H1 (cell line): ENCODE data around the gene DAZL. TPM values are rescaled to one million over a fixed set of nuclear protein-coding genes. Genes with fewer than 3 reads are reported as not detected.
A peak's percentile ranks its signal among the peaks of the same experiment; 100 is the strongest.

Experiments used
- CTCF ChIA-PET: fragments of 300-600 bp; sonication (Branson Sonifier 250); formaldehyde crosslinking; loops from one replicate; lab custom pipeline; 2021; ENCODE audit not compliant: partially characterized antibody; lab: Charles Lee
- POLR2A ChIA-PET: fragments of 300-600 bp; sonication (Branson Sonifier 250); formaldehyde crosslinking; loops from one replicate; lab custom pipeline; 2021; ENCODE audit warnings: inconsistent platforms; ENCODE audit not compliant: partially characterized antibody; lab: Charles Lee
- DNase-seq, 2 experiments: peaks; one replicate each; pipeline versions ENCODE4 v3.0.0 to v3.0.0-alpha.2; 2010 to 2022; ENCODE audit warnings: low spot score in 2 of 2, low read depth in 1 of 2, mixed read lengths in 1 of 2
- FAIRE-seq: peaks from 2 replicates; lab custom pipeline; 2011; peaks lifted over from hg19 to GRCh38; lab: Jason Lieb, UNC
- H2AFZ ChIP-seq: 2 replicates; pipeline ENCODE4 v1.8.1; 2012; ENCODE audit warnings: low read length, inconsistent platforms
- H2AK5ac ChIP-seq: 2 replicates; pipeline ENCODE4 v1.6.1; 2013; ENCODE audit warnings: low read depth, low read length
- H2BK120ac ChIP-seq: replicated peaks from 2 replicates; pipeline ENCODE3; 2013; ENCODE audit warnings: low read depth, low read length, inconsistent platforms
- H2BK12ac ChIP-seq: 2 replicates; pipeline ENCODE4 v1.6.1; 2013; ENCODE audit warnings: low read depth, low read length
- H2BK15ac ChIP-seq: 2 replicates; pipeline ENCODE4 v1.6.1; 2013; ENCODE audit warnings: low read length
- H2BK20ac ChIP-seq: 2 replicates; pipeline ENCODE4 v1.6.1; 2013; ENCODE audit warnings: low read length
- H2BK5ac ChIP-seq: 2 replicates; pipeline ENCODE4 v1.6.1; 2013; ENCODE audit warnings: low read depth, low read length
- H3K14ac ChIP-seq: 2 replicates; pipeline ENCODE4 v1.6.1; 2013; ENCODE audit warnings: inconsistent platforms; ENCODE audit not compliant: insufficient read length
- H3K18ac ChIP-seq: 2 replicates; pipeline ENCODE4 v1.6.1; 2013; ENCODE audit warnings: low read length; ENCODE audit errors: extremely low read depth
- H3K23ac ChIP-seq: 2 replicates; pipeline ENCODE4 v1.6.1; 2013; ENCODE audit warnings: inconsistent platforms; ENCODE audit not compliant: insufficient read length
- H3K23me2 ChIP-seq: 2 replicates; pipeline ENCODE4 v1.6.1; 2013; ENCODE audit warnings: low read depth, low read length
- H3K27ac ChIP-seq: 2 replicates; pipeline ENCODE4 v1.6.1; 2011; ENCODE audit warnings: low read depth, low read length, inconsistent platforms
- H3K27me3 ChIP-seq, 4 experiments: replicated peaks in 1 of 4; 1 replicate in 1 of 4; 2 replicates in 3 of 4; pipeline versions ENCODE4 v1.6.1 to v1.8.1; 2011 to 2013; ENCODE audit warnings: low read length in 3 of 4, mild to moderate bottlenecking in 3 of 4, inconsistent platforms in 2 of 4, mixed read lengths in 2 of 4, moderate library complexity in 1 of 4; ENCODE audit not compliant: control insufficient read depth in 3 of 4, insufficient read depth in 3 of 4; ENCODE audit errors: extremely low read depth in 1 of 4
- H3K36me3 ChIP-seq, 4 experiments: 2 replicates each; pipeline versions ENCODE4 v1.6.1 to v1.8.1; 2011 to 2013; ENCODE audit warnings: mild to moderate bottlenecking in 4 of 4, low read length in 3 of 4, moderate library complexity in 2 of 4, control low read depth in 1 of 4, inconsistent platforms in 1 of 4; ENCODE audit not compliant: insufficient read depth in 4 of 4, control insufficient read depth in 2 of 4
- H3K4ac ChIP-seq: replicated peaks from 2 replicates; pipeline ENCODE3; 2013; ENCODE audit warnings: low read length, low read depth, mixed read lengths, inconsistent platforms; ENCODE audit not compliant: insufficient read length
- H3K4me1 ChIP-seq, 4 experiments: replicated peaks in 1 of 4; 1 replicate in 1 of 4; 2 replicates in 3 of 4; pipeline versions ENCODE4 v1.6.1 to v1.8.1; 2011 to 2013; ENCODE audit warnings: low read length in 3 of 4, inconsistent platforms in 2 of 4, mixed read lengths in 1 of 4; ENCODE audit not compliant: insufficient read depth in 4 of 4, control insufficient read depth in 3 of 4
- H3K4me2 ChIP-seq, 2 experiments: 2 replicates each; pipeline versions ENCODE4 v1.6.1 to v1.8.1; 2011 to 2013; ENCODE audit warnings: low read depth in 2 of 2, low read length in 2 of 2, control low read depth in 1 of 2, inconsistent platforms in 1 of 2, mild to moderate bottlenecking in 1 of 2; ENCODE audit not compliant: insufficient read depth in 1 of 2
- H3K4me3 ChIP-seq, 4 experiments: fragments of 200-600, 300-600 bp in 1 of 4; sonication (generic), shearing (Covaris generic), sonication (Bioruptor Twin) in 1 of 4; 2 replicates each; pipeline versions ENCODE4 v1.5.1 to v1.8.1; 2011 to 2016; ENCODE audit warnings: low read length in 4 of 4, low read depth in 3 of 4, control low read depth in 2 of 4, inconsistent platforms in 2 of 4, mild to moderate bottlenecking in 2 of 4, mixed read lengths in 1 of 4, moderate library complexity in 1 of 4; ENCODE audit not compliant: insufficient read depth in 2 of 4; ENCODE audit errors: extremely low read depth in 1 of 4
- H3K56ac ChIP-seq: replicated peaks from 2 replicates; pipeline ENCODE3; 2013; ENCODE audit warnings: low read depth, mild to moderate bottlenecking, mixed read lengths, low read length, inconsistent platforms; ENCODE audit not compliant: insufficient read length
- H3K79me1 ChIP-seq: 2 replicates; pipeline ENCODE4 v1.6.1; 2013; ENCODE audit warnings: low read depth, low read length, control low read depth
- H3K79me2 ChIP-seq, 2 experiments: 2 replicates each; pipeline versions ENCODE4 v1.6.1 to v1.8.1; 2012 to 2013; ENCODE audit warnings: low read length in 2 of 2, mild to moderate bottlenecking in 2 of 2, inconsistent platforms in 1 of 2; ENCODE audit not compliant: insufficient read depth in 2 of 2, control insufficient read depth in 1 of 2
- H3K9ac ChIP-seq, 4 experiments: replicated peaks in 1 of 4; 1 replicate in 1 of 4; 2 replicates in 3 of 4; pipeline versions ENCODE4 v1.6.1 to v1.8.1; 2011 to 2013; ENCODE audit warnings: low read depth in 3 of 4, low read length in 3 of 4, control low read depth in 2 of 4, mild to moderate bottlenecking in 2 of 4, moderate library complexity in 2 of 4, inconsistent platforms in 1 of 4; ENCODE audit errors: extremely low read depth in 1 of 4
- H3K9me3 ChIP-seq, 2 experiments: 2 replicates each; pipeline versions ENCODE4 v1.6.1 to v1.8.1; 2012 to 2013; ENCODE audit warnings: mild to moderate bottlenecking in 2 of 2, moderate library complexity in 2 of 2, control low read depth in 1 of 2, inconsistent platforms in 1 of 2, low read depth in 1 of 2, low read length in 1 of 2, mixed read lengths in 1 of 2; ENCODE audit not compliant: insufficient read depth in 2 of 2
- H4K20me1 ChIP-seq, 2 experiments: replicated peaks in 1 of 2; 2 replicates each; pipeline versions ENCODE3 to v1.8.1; 2011 to 2013; ENCODE audit warnings: inconsistent platforms in 2 of 2, low read length in 2 of 2, mild to moderate bottlenecking in 1 of 2; ENCODE audit not compliant: insufficient read depth in 2 of 2, control insufficient read depth in 1 of 2
- H4K5ac ChIP-seq: 2 replicates; pipeline ENCODE4 v1.6.1; 2013; ENCODE audit warnings: low read length, low read depth, mixed read lengths, inconsistent platforms; ENCODE audit not compliant: insufficient read length
- H4K8ac ChIP-seq: 2 replicates; pipeline ENCODE4 v1.8.0; 2013; ENCODE audit warnings: mild to moderate bottlenecking, moderate library complexity, low read length, inconsistent platforms; ENCODE audit not compliant: insufficient read depth; ENCODE audit errors: extremely low read depth
- H4K91ac ChIP-seq: replicated peaks from 2 replicates; pipeline ENCODE3; 2013; ENCODE audit warnings: low read length, mixed read lengths, inconsistent platforms; ENCODE audit not compliant: insufficient read length
- GTF2F1 ChIP-seq: IDR thresholded peaks from 2 replicates; pipeline ENCODE4 v1.6.1; 2012; ENCODE audit warnings: low read depth, low read length, improper control_type of control experiment, borderline replicate concordance
- YY1 ChIP-seq: IDR thresholded peaks from 2 replicates; pipeline ENCODE4 v1.6.1; 2011; ENCODE audit warnings: low read depth, mild to moderate bottlenecking, low read length
- WGBS, 2 experiments: shearing (Covaris generic) in 1 of 2; methylation state at CpG; one replicate each; pipeline versions ENCODE4 v1.1.6 to v1.1.7; 2013 to 2015; ENCODE audit warnings: low lambda C conversion rate in 2 of 2, mixed read lengths in 2 of 2, inconsistent platforms in 1 of 2, low coverage in 1 of 2, missing lambda C conversion rate in 1 of 2; ENCODE audit not compliant: insufficient replicate concordance in 2 of 2, insufficient coverage in 1 of 2, insufficient read length in 1 of 2; ENCODE audit errors: extremely low coverage in 1 of 2, missing lambda C conversion rate in 1 of 2; 5-methylcytosine and 5-hydroxymethylcytosine counted together
- polyA plus RNA-seq, 7 experiments: library from polyadenylated mRNA; depleted of rRNA in 3 of 7; stranded (reverse) in 5 of 7; unstranded in 2 of 7; fragments of >200 nt in 5 of 7; fragments of 200-250 nt in 2 of 7; gene quantifications; 1 replicate in 5 of 7; 2 replicates in 1 of 7; 4 replicates in 1 of 7; pipeline versions ENCODE4 v1.2.1 to v1.2.3, GENCODE V29; 2011 to 2013; ENCODE audit warnings: missing spikeins in 2 of 7, mixed read lengths in 2 of 7
- total RNA-seq: library from RNA; stranded (reverse); fragmentation: NEBNext Ultra II Directional; extraction: Animal tissue kit (Norgen Biotek cat#: 25700); gene quantifications from 2 replicates; pipeline ENCODE4 v1.2.1, GENCODE V29; 2021

DAZL gene
- total and polyA plus RNA-seq, 2 of the 8 experiments (the other 6 are each of a cell fraction or from before 2014, with no cell fraction given): 3.4 to 5.9 TPM

DNA sequence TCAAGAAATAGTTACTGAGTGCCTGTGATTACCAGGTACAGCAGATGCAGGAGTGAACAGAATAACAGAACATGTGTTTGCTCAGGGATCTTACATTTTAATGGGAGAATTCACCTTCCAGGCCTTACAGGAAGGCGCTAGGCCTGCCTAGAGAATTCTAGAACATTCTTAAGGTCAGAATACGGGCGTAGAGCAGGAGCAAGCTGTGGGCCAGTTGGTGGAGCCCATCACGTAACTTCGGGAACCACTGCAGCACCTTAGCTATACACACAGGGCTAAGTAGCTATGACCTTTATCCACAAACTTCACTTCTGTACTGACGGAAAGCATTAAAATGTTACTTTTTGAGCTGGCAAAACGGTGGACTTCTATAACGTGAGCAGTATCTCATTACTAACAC is 743 bp upstream of the DAZL start:
- H2BK12ac ChIP-seq: 0 out of 2 replicates have a peak overlapping the region, but pooled peaks have one; percentile 6
- FAIRE-seq: no peak
- no peak overlapping the region for H2AFZ ChIP-seq
- no peaks in the 10 kb centered on the region for H3K27me3 ChIP-seq
- H3K4me2 ChIP-seq: no peak overlapping the region
- CTCF ChIA-PET: interaction anchor here (0.8 to 1.3 kb wide), 3 partner anchors 9 to 52 kb away, joined by 4 to 5 read pairs (median 5); no protein-coding TSS in a partner anchor
- H2AK5ac ChIP-seq: peak overlapping the region; percentile 25; the same call in 1 of the 2 replicates
- H2BK5ac ChIP-seq: no peak overlapping the region
- DNase-seq: no peak
- no peaks in the 10 kb centered on the region for H4K20me1 ChIP-seq
- H2BK15ac ChIP-seq: no peak overlapping the region
- no peak overlapping the region for H3K27ac ChIP-seq
- peaks cover 0 to 13% (median 0%) of the 10 kb centered on the region in 4 experiments; a peak in 2 of 8 replicates for H3K36me3 ChIP-seq
- POLR2A ChIA-PET: interaction anchor here (1.3 kb wide), 1 partner anchor 52 kb away, joined by 8 read pairs; no protein-coding TSS in a partner anchor
- no peak overlapping the region for H3K18ac ChIP-seq
- H4K5ac ChIP-seq: no peak overlapping the region
- no peak overlapping the region for H3K4me3 ChIP-seq
- H2BK20ac ChIP-seq: peak overlapping the region; percentile 15; the same call in 1 of the 2 replicates
- no peak overlapping the region for H4K8ac ChIP-seq
- 92% methylated on average over 8 of the region's 8 CpGs; no CpG with 5 or more reads in 1 of the 2 experiments for WGBS, 2 experiments
- H3K79me1 ChIP-seq: no peaks in the 10 kb centered on the region
- no peak overlapping the region for H4K91ac ChIP-seq
- peaks cover 0 to 16% of the 10 kb centered on the region in 2 experiments; a peak in 1 of 4 replicates for H3K9me3 ChIP-seq
- H3K4me1 ChIP-seq: peaks cover 0 to 5% (median 4%) of the 10 kb centered on the region in 4 experiments; a peak in 2 of 7 replicates
- H3K23ac ChIP-seq: no peak overlapping the region
- no peak overlapping the region for H2BK120ac ChIP-seq
- H3K4ac ChIP-seq: no peak overlapping the region
- H3K23me2 ChIP-seq: no peaks in the 10 kb centered on the region
- no peaks in the 10 kb centered on the region for H3K79me2 ChIP-seq
- no peak overlapping the region for H3K56ac ChIP-seq
- no peak overlapping the region for H3K9ac ChIP-seq
- no peak overlapping the region for H3K14ac ChIP-seq
- TF ChIP-seq YY1: no peak
- no peak for TF ChIP-seq GTF2F1
